ENCODE results near the gene PABPC1L2B. TPM values are rescaled to one million over a fixed set of nuclear protein-coding genes. Genes with fewer than 3 reads are reported as not detected.
"Not testable (repeated sequence)": the region's sequence is repeated elsewhere in the genome, so short reads cannot be mapped to it uniquely, and the experiment has no call there.

PABPC1L2B gene
- not detected in 2 replicates for total RNA-seq

DNA sequence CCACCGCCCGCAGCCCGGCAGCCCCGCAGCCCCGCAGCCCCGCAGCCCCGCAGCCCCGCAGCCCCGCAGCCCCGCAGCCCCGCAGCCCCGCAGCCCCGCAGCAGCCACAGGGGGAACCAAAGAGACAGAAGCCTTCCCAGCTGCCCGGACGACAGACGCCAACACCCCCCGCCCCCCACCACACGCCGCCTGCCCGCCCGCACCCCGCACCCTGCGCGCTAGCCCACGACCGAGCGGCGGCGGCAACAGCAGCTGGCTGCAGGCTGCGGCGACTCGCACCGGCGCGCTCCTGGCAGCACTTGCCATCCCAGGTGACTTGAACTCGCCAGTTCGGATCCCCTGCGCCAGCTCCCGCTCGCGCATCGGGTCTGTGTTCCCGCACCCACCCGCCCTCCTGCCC, at the start of gene PABPC1L2B:
TSS of gene PABPC1L2B (plus strand) at position 207 of the 400 bp plus-strand sequence. CDS start 704 bp downstream, outside the sequence.
- DNase-seq (ENCODE audit: low read depth); H3K4me3 ChIP-seq (ENCODE audit: low read depth, low read length): not testable (repeated sequence)

DNA sequence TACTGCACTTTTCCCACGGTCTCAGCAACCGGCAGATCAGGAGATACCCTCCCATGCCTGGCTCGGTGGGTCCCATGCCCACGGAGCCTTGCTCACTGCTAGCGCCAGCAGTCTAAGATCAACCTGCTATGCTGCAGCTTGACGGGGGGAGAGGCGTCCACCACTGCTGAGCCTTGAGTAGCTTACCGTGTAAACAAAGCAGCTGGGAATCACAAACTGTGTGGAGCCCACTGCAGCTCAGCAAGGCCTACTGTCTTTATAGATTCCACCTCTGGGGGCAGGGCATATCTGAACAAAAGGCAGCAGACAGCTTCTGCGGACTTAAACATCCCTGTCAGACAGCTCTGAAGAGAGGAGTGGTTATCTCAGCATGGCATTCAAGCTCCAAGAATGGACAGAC, 42.8 kb upstream of the PABPC1L2B start:
- DNase-seq (ENCODE audit: low read depth); H3K4me3 ChIP-seq (ENCODE audit: low read depth, low read length): not testable (repeated sequence)

DNA sequence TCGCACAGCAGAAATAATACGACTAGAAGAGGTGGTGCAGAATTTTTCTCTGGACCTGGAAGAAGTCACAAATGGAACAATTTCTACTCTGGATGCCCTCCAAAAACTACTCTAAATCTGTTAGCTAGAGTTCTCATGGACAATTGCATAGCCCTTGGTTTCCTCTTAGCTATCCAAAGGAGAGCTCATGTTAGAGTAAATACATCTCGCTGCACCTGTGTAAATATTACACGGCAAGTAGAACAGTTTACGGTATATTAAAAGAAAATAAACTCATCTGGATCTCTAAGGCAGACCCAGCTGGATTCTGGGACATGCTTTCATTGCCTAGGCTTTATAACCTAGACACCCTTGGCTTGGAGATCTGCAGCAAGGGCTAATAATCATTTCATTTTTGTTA, 30.9 kb upstream of the PABPC1L2B start:
- not testable (repeated sequence) for DNase-seq (ENCODE audit: low read depth)

DNA sequence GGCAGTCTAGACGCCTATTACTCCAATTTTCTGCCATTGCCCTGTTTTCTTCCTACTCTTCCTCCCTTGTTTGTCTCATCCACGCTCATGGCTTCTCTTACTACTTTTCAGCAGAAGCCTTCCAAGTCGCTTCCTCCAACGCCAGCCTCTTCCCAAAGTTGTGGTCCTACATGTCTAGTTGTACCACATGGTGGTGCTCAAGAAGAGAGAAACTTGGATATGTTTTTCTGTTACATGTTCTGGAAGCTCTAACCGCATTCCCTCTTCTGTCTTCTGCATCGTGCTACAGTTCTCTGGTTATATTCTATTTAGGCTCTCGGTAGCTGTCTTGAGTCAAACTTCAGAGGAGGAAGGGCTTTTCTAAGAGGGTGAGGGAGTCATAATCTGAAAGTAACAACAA, 27.9 kb upstream of the PABPC1L2B start:
- not testable (repeated sequence) for DNase-seq (ENCODE audit: low read depth); H3K4me3 ChIP-seq (ENCODE audit: low read depth, low read length)

More for the DNA sequence above, 30.9 kb upstream of the PABPC1L2B start:
- not testable (repeated sequence) for H3K4me3 ChIP-seq (ENCODE audit: low read depth, low read length)

DNA sequence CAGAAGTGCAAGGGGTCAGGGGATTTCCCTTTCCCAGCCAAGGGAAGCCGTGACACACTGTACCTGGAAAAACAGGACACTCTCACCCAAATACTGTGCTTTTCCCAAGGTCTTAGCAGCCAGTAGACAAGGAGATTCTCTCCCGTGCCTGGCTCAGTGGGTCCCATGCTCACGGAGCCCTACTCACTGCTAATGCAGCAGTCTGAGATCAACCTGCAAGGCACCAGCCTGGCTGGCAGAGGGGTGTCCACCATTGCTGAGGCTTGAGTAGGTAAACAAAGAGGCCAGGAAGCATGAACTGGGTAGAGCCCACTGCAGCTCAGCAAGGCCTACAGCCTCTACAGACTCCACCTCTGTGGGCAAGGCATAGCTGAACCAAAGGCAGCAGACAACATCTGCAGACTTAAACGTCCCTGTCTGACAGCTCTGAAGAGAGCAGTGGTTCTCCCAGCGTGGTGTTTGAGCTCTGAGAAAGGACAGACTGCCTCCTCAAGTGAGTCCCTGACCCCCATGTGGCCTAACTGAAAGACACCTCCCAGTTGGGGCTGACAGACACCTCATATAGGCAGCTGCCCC, 21.8 kb upstream of the PABPC1L2B start:
- not testable (repeated sequence) for H3K4me3 ChIP-seq (ENCODE audit: low read depth, low read length); DNase-seq (ENCODE audit: low read depth)

DNA sequence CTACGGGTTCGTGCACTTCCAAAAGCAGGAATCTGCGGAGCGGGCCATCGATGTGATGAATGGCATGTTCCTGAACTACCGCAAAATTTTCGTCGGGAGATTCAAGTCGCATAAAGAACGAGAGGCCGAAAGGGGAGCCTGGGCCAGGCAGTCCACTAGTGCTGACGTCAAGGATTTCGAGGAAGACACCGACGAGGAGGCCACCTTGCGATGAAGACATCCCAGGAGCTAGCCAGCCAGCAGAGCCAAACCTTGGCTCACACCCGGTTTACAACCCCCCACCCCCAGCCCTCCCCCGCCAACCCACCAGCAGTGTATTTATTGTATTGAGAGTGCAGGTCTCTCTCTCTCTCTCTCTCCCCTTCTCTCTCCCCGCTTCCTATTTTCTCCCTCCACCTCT, 1.3 kb downstream of the PABPC1L2B start:
- DNase-seq (ENCODE audit: low read depth); H3K4me3 ChIP-seq (ENCODE audit: low read depth, low read length): not testable (repeated sequence)

DNA sequence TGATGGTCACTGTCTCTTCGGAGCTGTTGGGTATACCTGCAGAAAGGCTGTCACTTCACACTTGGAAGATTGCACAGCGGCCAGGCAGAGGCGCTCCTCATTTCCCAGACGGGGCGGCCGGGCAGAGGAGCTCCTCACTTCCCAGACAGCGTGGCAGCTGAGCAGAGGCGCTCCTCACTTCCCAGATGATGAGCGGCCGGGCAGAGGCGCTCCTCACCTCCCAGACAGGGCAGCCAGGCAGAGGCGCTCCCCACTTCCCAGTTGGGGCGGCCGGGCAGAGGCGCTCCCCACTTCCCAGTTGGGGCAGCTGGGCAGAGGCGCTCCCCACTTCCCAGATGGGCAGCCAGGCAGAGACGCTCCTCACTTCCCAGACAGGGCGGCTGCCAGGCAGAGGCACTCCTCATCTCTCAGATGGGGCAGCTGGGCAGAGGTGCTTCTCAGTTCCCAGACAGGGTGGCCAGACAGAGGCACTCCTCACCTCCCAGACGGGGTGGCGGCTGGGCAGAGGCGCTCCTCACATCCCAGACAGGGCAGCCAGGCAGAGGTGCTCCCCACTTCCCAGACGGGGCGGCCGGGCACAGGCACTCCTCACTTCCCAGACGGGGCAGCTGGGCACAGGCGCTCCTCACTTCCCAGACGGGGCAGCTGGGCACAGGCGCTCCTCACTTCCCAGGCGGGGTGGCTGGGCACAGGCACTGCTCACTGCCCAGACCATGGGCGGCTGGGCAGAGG, 18.8 kb downstream of the PABPC1L2B start:
- DNase-seq (ENCODE audit: low read depth) = no peak
- TF ChIP-seq, protein P1, sequence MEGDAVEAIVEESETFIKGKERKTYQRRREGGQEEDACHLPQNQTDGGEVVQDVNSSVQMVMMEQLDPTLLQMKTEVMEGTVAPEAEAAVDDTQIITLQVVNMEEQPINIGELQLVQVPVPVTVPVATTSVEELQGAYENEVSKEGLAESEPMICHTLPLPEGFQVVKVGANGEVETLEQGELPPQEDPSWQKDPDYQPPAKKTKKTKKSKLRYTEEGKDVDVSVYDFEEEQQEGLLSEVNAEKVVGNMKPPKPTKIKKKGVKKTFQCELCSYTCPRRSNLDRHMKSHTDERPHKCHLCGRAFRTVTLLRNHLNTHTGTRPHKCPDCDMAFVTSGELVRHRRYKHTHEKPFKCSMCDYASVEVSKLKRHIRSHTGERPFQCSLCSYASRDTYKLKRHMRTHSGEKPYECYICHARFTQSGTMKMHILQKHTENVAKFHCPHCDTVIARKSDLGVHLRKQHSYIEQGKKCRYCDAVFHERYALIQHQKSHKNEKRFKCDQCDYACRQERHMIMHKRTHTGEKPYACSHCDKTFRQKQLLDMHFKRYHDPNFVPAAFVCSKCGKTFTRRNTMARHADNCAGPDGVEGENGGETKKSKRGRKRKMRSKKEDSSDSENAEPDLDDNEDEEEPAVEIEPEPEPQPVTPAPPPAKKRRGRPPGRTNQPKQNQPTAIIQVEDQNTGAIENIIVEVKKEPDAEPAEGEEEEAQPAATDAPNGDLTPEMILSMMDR (IDR thresholded peaks at IDR 0.05; ENCODE audit: insufficient read depth, low read depth, low read length) = no peak
- no peak overlapping the region for H3K4me3 ChIP-seq (ENCODE audit: low read depth, low read length)

DNA sequence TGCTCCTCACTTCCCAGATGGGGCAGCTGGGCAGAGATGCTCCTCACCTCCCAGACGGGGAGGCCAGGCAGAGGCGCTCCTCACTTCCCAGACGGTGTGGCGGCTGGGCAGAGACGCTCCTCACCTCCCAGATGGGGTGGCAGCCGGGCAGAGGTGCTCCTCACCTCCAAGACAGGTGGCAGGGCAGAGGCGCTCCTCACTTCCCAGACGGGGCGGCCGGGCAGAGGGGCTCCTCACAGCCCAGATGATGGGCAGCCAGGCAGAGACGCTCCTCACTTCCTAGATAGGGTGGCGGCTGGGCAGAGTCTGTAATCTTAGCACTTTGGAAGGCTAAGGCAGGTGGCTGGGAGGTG, 19.3 kb downstream of the PABPC1L2B start:
- not testable (repeated sequence) for DNase-seq (ENCODE audit: low read depth)

DNA sequence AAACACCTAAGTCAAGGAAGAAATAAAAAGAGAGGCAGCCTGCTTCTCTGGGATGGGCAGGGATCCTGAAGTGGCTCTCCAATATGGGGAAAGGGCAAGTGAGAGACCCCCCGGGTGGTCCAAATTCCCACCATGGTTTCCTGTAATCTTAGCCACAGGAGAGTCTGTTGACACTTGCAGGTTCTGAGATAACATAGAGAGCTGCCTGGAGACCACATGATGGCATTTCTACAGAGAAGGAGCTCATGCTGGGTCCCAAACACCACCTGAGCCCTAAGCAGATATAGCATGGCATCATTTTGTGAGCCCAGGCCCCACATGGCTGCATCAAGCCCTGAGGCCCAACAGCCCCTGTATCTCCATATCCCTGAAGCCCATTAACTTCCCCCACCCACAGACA, 26.1 kb downstream of the PABPC1L2B start:
- TF ChIP-seq, protein P1 (IDR thresholded peaks at IDR 0.05; ENCODE audit: insufficient read depth, low read depth, low read length) = no peak
- H3K4me3 ChIP-seq (ENCODE audit: low read depth, low read length) = no peak overlapping the region
- no peak for DNase-seq (ENCODE audit: low read depth)

More for the DNA sequence above, 19.3 kb downstream of the PABPC1L2B start:
- H3K4me3 ChIP-seq (ENCODE audit: low read depth, low read length) = not testable (repeated sequence)

Other genes with a start within 250 kb of the PABPC1L2B start
- gene DMRTC1B, start 226.0 kb upstream of the PABPC1L2B start, total RNA-seq = not detected in 2 replicates
- gene FAM236B, start 220.3 kb upstream of the PABPC1L2B start, total RNA-seq = not detected in 2 replicates
- not detected in 2 replicates for gene FAM236D, start 194.7 kb upstream of the PABPC1L2B start, total RNA-seq
- gene FAM236C, start 90.3 kb upstream of the PABPC1L2B start, total RNA-seq = not detected in 2 replicates
- gene FAM236A, start 64.7 kb upstream of the PABPC1L2B start, total RNA-seq = not detected in 2 replicates
- gene DMRTC1, start 59.1 kb upstream of the PABPC1L2B start, total RNA-seq = not detected in 2 replicates
- gene PABPC1L2A, start 76.6 kb downstream of the PABPC1L2B start, total RNA-seq = not detected in 2 replicates
- gene NAP1L2, start 211.9 kb downstream of the PABPC1L2B start, total RNA-seq = under 0.01 TPM in 2 replicates